Kidney (tissue), 22 donors: Measurements from ENCODE around the gene ACAP1. TPM values are rescaled to one million over a fixed set of nuclear protein-coding genes. Genes with fewer than 3 reads are reported as not detected.

ENCODE experiments used
- DNase-seq, 5 donors: peaks; one replicate each; pipeline ENCODE4 v3.0.0-alpha.2; 2013 to 2020
- FAIRE-seq: peaks from 2 replicates; lab custom pipeline; 2012; peaks lifted over from hg19 to GRCh38; lab: Jason Lieb, UNC
- H3K27ac ChIP-seq, 2 donors: one replicate each; pipeline ENCODE4 v1.7.0; 2013; ENCODE audit warnings: low read depth in 2 of 2, low read length in 2 of 2, inconsistent platforms in 1 of 2
- H3K27me3 ChIP-seq: one replicate; pipeline ENCODE4 v1.7.1; 2013; ENCODE audit warnings: low read length, inconsistent platforms; ENCODE audit not compliant: control insufficient read depth, insufficient read depth
- H3K36me3 ChIP-seq, 3 donors: one replicate each; pipeline versions ENCODE4 v1.7.0 to v1.7.1; 2013; ENCODE audit warnings: low read length in 3 of 3, control low read depth in 1 of 3, inconsistent platforms in 1 of 3; ENCODE audit not compliant: insufficient read depth in 3 of 3, control insufficient read depth in 2 of 3
- H3K4me1 ChIP-seq, 3 donors: one replicate each; pipeline versions ENCODE4 v1.7.0 to v1.7.1; 2013; ENCODE audit warnings: low read length in 3 of 3, inconsistent platforms in 1 of 3, low read depth in 1 of 3; ENCODE audit not compliant: control insufficient read depth in 2 of 3, insufficient read depth in 2 of 3
- H3K4me3 ChIP-seq, 3 donors: one replicate each; pipeline versions ENCODE4 v1.7.0 to v1.8.1; 2013; ENCODE audit warnings: low read length in 3 of 3, control low read depth in 1 of 3, inconsistent platforms in 1 of 3
- H3K9ac ChIP-seq, 3 donors: one replicate each; pipeline versions ENCODE4 v1.7.0 to v1.7.1; 2013; ENCODE audit warnings: low read length in 3 of 3, control low read depth in 1 of 3, inconsistent platforms in 1 of 3
- H3K9me3 ChIP-seq, 3 donors: one replicate each; pipeline versions ENCODE4 v1.7.0 to v1.7.1; 2013; ENCODE audit warnings: low read length in 3 of 3, control low read depth in 1 of 3, inconsistent platforms in 1 of 3; ENCODE audit not compliant: control insufficient read depth in 2 of 3, insufficient read depth in 1 of 3
- CTCF ChIP-seq: IDR thresholded peaks from 3 replicates; pipeline ENCODE4 v1.5.1; 2012; ENCODE audit warnings: mild to moderate bottlenecking, moderate library complexity, borderline replicate concordance; ENCODE audit not compliant: insufficient read depth; ENCODE audit errors: extremely low read depth
- intact Hi-C: fragments of 100-400 bp; cut with DNase I; formaldehyde crosslinking; loops from one replicate; pipeline ENCODE4 v1.11.1; 2022
- long read RNA-seq, 10 donors: library from polyadenylated mRNA in 1 of 10; unstranded in 1 of 10; transcript quantifications; one replicate each; pipeline ENCODE4 v2.0.0 and lab custom pipeline, GENCODE V29; 2021 to 2026
- polyA plus RNA-seq: library from polyadenylated mRNA; stranded (reverse); fragments of 350-450 nt; fragmentation: Illumina TruSeq; extraction: RNeasy Lipid Tissue Mini Kit (QIAGEN cat#74804); gene quantifications from one replicate; pipeline ENCODE4 v1.2.3, GENCODE V29; 2014; ENCODE audit warnings: low read depth, low replicate concordance; ENCODE audit not compliant: insufficient read depth
- total RNA-seq: library from RNA; stranded (reverse); fragmentation: NEBNext Ultra II Directional; extraction: Animal tissue kit (Norgen Biotek cat#: 25700); gene quantifications from one replicate; pipeline ENCODE4 v1.2.1, GENCODE V29; 2021
- donor health status: control.
- donor health status: control.
- donor health status: control.
- donor health status: control.
- donor health status: control.
- donor health status: DM: yes; HTN: yes; CAD: no.
- donor health status: Normal renal cell carcinoma (clear cell type).

The ACAP1 gene
- total RNA-seq = 26.0 TPM
- polyA plus RNA-seq = 9.9 TPM
- long read RNA-seq, donor 1, full-length matches to known transcripts = 11 of 11 reads
- long read RNA-seq, donor 1, partial matches to known transcripts = 0 of 11 reads
- long read RNA-seq, donor 1, other reads (novel, unspliced or antisense) = 0 of 11 reads
- long read RNA-seq, donor 2, full-length matches to known transcripts = 5 of 5 reads
- long read RNA-seq, donor 2, partial matches to known transcripts = 0 of 5 reads
- long read RNA-seq, donor 2, other reads (novel, unspliced or antisense) = 0 of 5 reads
- long read RNA-seq, donor 3, full-length matches to known transcripts = 17 of 17 reads
- long read RNA-seq, donor 3, partial matches to known transcripts = 0 of 17 reads
- long read RNA-seq, donor 3, other reads (novel, unspliced or antisense) = 0 of 17 reads
- long read RNA-seq, donor 4, full-length matches to known transcripts = 7 of 7 reads
- long read RNA-seq, donor 4, partial matches to known transcripts = 0 of 7 reads
- long read RNA-seq, donor 4, other reads (novel, unspliced or antisense) = 0 of 7 reads
- long read RNA-seq, donor 5, partial matches to known transcripts = 0 of 1 reads
- long read RNA-seq, donor 5, other reads (novel, unspliced or antisense) = 0 of 1 reads
- long read RNA-seq, donor 6, full-length matches to known transcripts = 3 of 3 reads
- long read RNA-seq, donor 6, partial matches to known transcripts = 0 of 3 reads
- long read RNA-seq, donor 6, other reads (novel, unspliced or antisense) = 0 of 3 reads
- long read RNA-seq, donor 7, full-length matches to known transcripts = 6 of 17 reads
- long read RNA-seq, donor 7, partial matches to known transcripts = 5 of 17 reads
- long read RNA-seq, donor 7, other reads (novel, unspliced or antisense) = 6 of 17 reads
- long read RNA-seq, donor 8, full-length matches to known transcripts = 13 of 13 reads
- long read RNA-seq, donor 8, partial matches to known transcripts = 0 of 13 reads
- long read RNA-seq, donor 8, other reads (novel, unspliced or antisense) = 0 of 13 reads
- long read RNA-seq, donor 9, full-length matches to known transcripts = 3 of 3 reads
- long read RNA-seq, donor 9, partial matches to known transcripts = 0 of 3 reads
- long read RNA-seq, donor 9, other reads (novel, unspliced or antisense) = 0 of 3 reads
- long read RNA-seq, donor 10, full-length matches to known transcripts = 15 of 15 reads
- long read RNA-seq, donor 10, partial matches to known transcripts = 0 of 15 reads
- long read RNA-seq, donor 10, other reads (novel, unspliced or antisense) = 0 of 15 reads

GRCh38 chr17:7336240-7337175 lies at the start of gene ACAP1:
TSS of gene ACAP1 (plus strand) at chr17:7336529. CDS start at chr17:7336735, 206 bp downstream.
- H3K4me3 ChIP-seq = no peak within 1 kb of the TSS

GRCh38 chr17:7289256-7290032 lies 46.9 kb upstream of the ACAP1 start:
- no peak for FAIRE-seq
- H3K9me3 ChIP-seq = no peaks in the 10 kb centered on the region
- intact Hi-C loops = no loop called here
- peaks cover 0 to 15% (median 6%) of the 10 kb centered on the region in 3 donors for H3K4me1 ChIP-seq
- DNase-seq = no peak
- H3K4me3 ChIP-seq = no peak overlapping the region
- H3K36me3 ChIP-seq = no peaks in the 10 kb centered on the region
- H3K27me3 ChIP-seq = no peaks in the 10 kb centered on the region
- TF ChIP-seq CTCF = no peak
- no peak overlapping the region for H3K9ac ChIP-seq
- H3K27ac ChIP-seq = no peak overlapping the region

More at GRCh38 chr17:7336240-7337175, at the start of gene ACAP1:
- Histone ChIP-seq H3K4me1 (no peaks in the 10 kb centered on the region), H3K36me3 (no peaks in the 10 kb centered on the region), H3K27me3 (no peaks in the 10 kb centered on the region), H3K27ac (no peak within 1 kb of the TSS), H3K9me3 (no peaks in the 10 kb centered on the region), H3K9ac (no peak within 1 kb of the TSS)
- no peak for TF ChIP-seq CTCF
- DNase-seq = peak in 1 of 5 donors; percentile 81
- no peak for FAIRE-seq
- intact Hi-C loops = no loop called here
